IMR-90 (cell line): ENCODE measurements around the gene CCDC141. TPM values are rescaled to one million over a fixed set of nuclear protein-coding genes. Genes with fewer than 3 reads are reported as not detected.
"Not testable (repeated sequence)": the region's sequence is repeated elsewhere in the genome, so short reads cannot be mapped to it uniquely, and the experiment has no call there.

Experiments
- ATAC-seq: fragments of 200-7000 bp; cut with Tn5 transposase; 2 replicates; pipeline ENCODE4 v1.9.1; 2020; ENCODE audit warnings: low read depth, mild to moderate bottlenecking, moderate library complexity
- BruUV-seq: library from RNA; stranded (reverse); fragments of 400-500 nt; replicated peaks from 2 replicates; lab custom pipeline; 2021; lab: Mats Ljungman, UMichigan
- CTCF ChIA-PET: fragments of 300-600 bp; formaldehyde crosslinking; extraction: SDS; loops from one replicate; lab custom pipeline; 2021; ENCODE audit warnings: antibody characterized with exemption; lab: Yijun Ruan, JAX
- POLR2A ChIA-PET: fragments of 300-600 bp; sonication (Branson Sonifier 250); formaldehyde crosslinking; loops from one replicate; lab custom pipeline; 2022; ENCODE audit warnings: antibody characterized with exemption; ENCODE audit not compliant: unreplicated experiment; lab: Charles Lee
- DNase-seq: peaks from one replicate; pipeline ENCODE4 v3.0.0; 2013
- H2AFZ ChIP-seq: replicated peaks from 2 replicates; pipeline ENCODE3; 2013; ENCODE audit warnings: low read length, mild to moderate bottlenecking; ENCODE audit not compliant: poor library complexity
- H2AK5ac ChIP-seq: 2 replicates; pipeline ENCODE4 v1.6.1; 2013; ENCODE audit warnings: low read depth, low read length, inconsistent platforms
- H2AK9ac ChIP-seq: replicated peaks from 2 replicates; pipeline ENCODE3; 2013; ENCODE audit warnings: mild to moderate bottlenecking, low read depth, low read length, moderate library complexity; ENCODE audit not compliant: poor library complexity
- H2BK120ac ChIP-seq: 2 replicates; pipeline ENCODE4 v1.6.1; 2013; ENCODE audit warnings: low read depth, low read length, inconsistent platforms
- H2BK15ac ChIP-seq: 3 replicates; pipeline ENCODE4 v1.6.1; 2013; ENCODE audit warnings: low read depth, low read length, inconsistent platforms
- H2BK20ac ChIP-seq: 2 replicates; pipeline ENCODE4 v1.6.1; 2013; ENCODE audit warnings: low read depth, mild to moderate bottlenecking, inconsistent platforms, low read length, moderate library complexity
- H2BK5ac ChIP-seq: 2 replicates; pipeline ENCODE4 v1.6.1; 2013; ENCODE audit warnings: mild to moderate bottlenecking, low read depth, low read length, inconsistent platforms; ENCODE audit not compliant: poor library complexity, severe bottlenecking
- H3K14ac ChIP-seq: replicated peaks from 2 replicates; pipeline ENCODE4 v1.6.1; 2013; ENCODE audit warnings: low read depth, low read length, inconsistent platforms
- H3K18ac ChIP-seq: 2 replicates; pipeline ENCODE4 v1.6.1; 2013; ENCODE audit warnings: low read depth, low read length, control low read depth
- H3K23ac ChIP-seq: 2 replicates; pipeline ENCODE4 v1.6.1; 2013; ENCODE audit warnings: low read depth, low read length, inconsistent platforms
- H3K27ac ChIP-seq: 2 replicates; pipeline ENCODE4 v1.5.1; 2013; ENCODE audit warnings: mild to moderate bottlenecking, control low read depth, low read length; ENCODE audit not compliant: insufficient read depth
- H3K27me3 ChIP-seq: 2 replicates; pipeline ENCODE4 v1.6.1; 2013; ENCODE audit warnings: low read length; ENCODE audit not compliant: control insufficient read depth, insufficient read depth
- H3K36me3 ChIP-seq: 2 replicates; pipeline ENCODE4 v1.6.1; 2013; ENCODE audit warnings: low read length, mixed read lengths; ENCODE audit not compliant: control insufficient read depth, insufficient read depth
- H3K4ac ChIP-seq: 2 replicates; pipeline ENCODE4 v1.6.1; 2013; ENCODE audit warnings: low read depth, low read length, inconsistent platforms
- H3K4me1 ChIP-seq: 2 replicates; pipeline ENCODE4 v1.6.1; 2013; ENCODE audit warnings: low read length, mixed read lengths; ENCODE audit not compliant: control insufficient read depth, insufficient read depth
- H3K4me2 ChIP-seq: 2 replicates; pipeline ENCODE4 v1.6.1; 2013; ENCODE audit warnings: low read depth, mild to moderate bottlenecking, control low read depth, low read length, moderate library complexity
- H3K4me3 ChIP-seq: 2 replicates; pipeline ENCODE4 v1.5.1; 2013; ENCODE audit warnings: low read depth, mild to moderate bottlenecking, control low read depth, low read length, moderate library complexity; ENCODE audit not compliant: insufficient read depth
- H3K56ac ChIP-seq: 2 replicates; pipeline ENCODE4 v1.6.1; 2013; ENCODE audit warnings: low read length, inconsistent platforms; ENCODE audit not compliant: insufficient read depth; ENCODE audit errors: extremely low read depth
- H3K79me1 ChIP-seq, 2 experiments: 2 replicates each; pipeline ENCODE4 v1.6.1; 2013; ENCODE audit warnings: low read length in 2 of 2, inconsistent platforms in 1 of 2, low read depth in 1 of 2
- H3K9ac ChIP-seq: 2 replicates; pipeline ENCODE4 v1.6.1; 2013; ENCODE audit warnings: low read depth, low read length, control low read depth
- H3K9me1 ChIP-seq: 2 replicates; pipeline ENCODE4 v1.6.1; 2013; ENCODE audit warnings: low read length, inconsistent platforms; ENCODE audit not compliant: insufficient read depth
- H3K9me3 ChIP-seq: 2 replicates; pipeline ENCODE4 v1.6.1; 2013; ENCODE audit warnings: low read length; ENCODE audit not compliant: control insufficient read depth, insufficient read depth
- H4K20me1 ChIP-seq: 2 replicates; pipeline ENCODE4 v1.6.1; 2013; ENCODE audit warnings: low read length, inconsistent platforms; ENCODE audit not compliant: insufficient read depth
- H4K5ac ChIP-seq: 2 replicates; pipeline ENCODE4 v1.6.1; 2013; ENCODE audit warnings: mild to moderate bottlenecking, low read depth, low read length, control low read depth
- H4K8ac ChIP-seq, 2 experiments: 2 replicates each; pipeline ENCODE4 v1.6.1; 2013; ENCODE audit warnings: low read depth in 2 of 2, low read length in 2 of 2, control low read depth in 1 of 2, inconsistent platforms in 1 of 2
- H4K91ac ChIP-seq: 2 replicates; pipeline ENCODE4 v1.6.1; 2013; ENCODE audit warnings: low read depth, low read length, inconsistent platforms; ENCODE audit not compliant: insufficient read depth
- MAZ ChIP-seq: IDR thresholded peaks from 2 replicates; pipeline ENCODE4 v1.6.1; 2012; ENCODE audit warnings: low read depth, mild to moderate bottlenecking, low read length, improper control_type of control experiment, moderate library complexity, borderline replicate concordance
- NFE2L2 ChIP-seq: fragments of 150-350 bp; IDR thresholded peaks from 2 replicates; pipeline ENCODE4 v1.6.1; 2016; ENCODE audit warnings: low read depth, mild to moderate bottlenecking, low read length
- POLR2A ChIP-seq: IDR thresholded peaks from 2 replicates; pipeline ENCODE4 v1.6.1; 2012; ENCODE audit warnings: mild to moderate bottlenecking, low read depth, low read length
- RCOR1 ChIP-seq: IDR thresholded peaks from 2 replicates; pipeline ENCODE4 v1.6.1; 2012; ENCODE audit warnings: mild to moderate bottlenecking, low read length, improper control_type of control experiment; ENCODE audit not compliant: insufficient replicate concordance
- RFX5 ChIP-seq: IDR thresholded peaks from 2 replicates; pipeline ENCODE4 v1.8.0; 2012; ENCODE audit warnings: low read depth, mild to moderate bottlenecking, low read length, moderate library complexity
- SMC3 ChIP-seq: fragments of 150-350 bp; IDR thresholded peaks from 2 replicates; pipeline ENCODE4 v1.6.1; 2016; ENCODE audit warnings: low read depth, mild to moderate bottlenecking, antibody characterized with exemption, low read length, moderate library complexity
- WGBS, 2 experiments: methylation state at CpG; one replicate each; pipeline versions ENCODE4 v1.1.5 to v1.1.7; 2013; ENCODE audit warnings: missing lambda C conversion rate in 2 of 2; ENCODE audit not compliant: insufficient read length in 1 of 2; ENCODE audit errors: extremely low coverage in 2 of 2; 5-methylcytosine and 5-hydroxymethylcytosine counted together
- dilution Hi-C: fragments of 300-500 bp; cut with HindIII; formaldehyde crosslinking; loops from one replicate; pipeline ENCODE4 v1.14.3; 2018; ENCODE audit warnings: low sequenced_read_pairs; ENCODE audit not compliant: unreplicated experiment
- in situ Hi-C: fragments of 300-500 bp; cut with MboI; formaldehyde crosslinking; loops from 3 replicates; pipeline ENCODE4 v1.14.3; 2019; ENCODE audit warnings: low sequenced_read_pairs, inconsistent platforms, mixed read lengths
- intact Hi-C: fragments of 100-400 bp; cut with micrococcal nuclease; formaldehyde crosslinking; loops from 2 replicates; pipeline ENCODE4 v1.10.0; 2022
- polyA plus RNA-seq, 3 experiments: library from polyadenylated mRNA; depleted of rRNA; stranded (reverse); fragments of >200 nt; gene quantifications; 2 replicates each; pipeline ENCODE4 v1.2.3, GENCODE V29; 2012; ENCODE audit warnings: low replicate concordance in 1 of 3
- total RNA-seq: library from RNA; depleted of rRNA; stranded (reverse); fragments of >200 nt; gene quantifications from 2 replicates; pipeline ENCODE4 v1.2.3, GENCODE V29; 2012

Gene CCDC141
- total and polyA plus RNA-seq, 2 of the 4 experiments (the other 2 are of a cell fraction): not detected

GRCh38 chr2:179017773-179018357 lies 32.1 kb downstream of the CCDC141 start:
- ChIA-PET CTCF (no interaction called here), POLR2A (no interaction called here)
- Histone ChIP-seq H4K8ac (no peak overlapping the region), H3K27me3 (no peaks in the 10 kb centered on the region), H3K4me3 (no peak overlapping the region), H3K18ac (no peak overlapping the region), H3K36me3 (no peaks in the 10 kb centered on the region), H3K27ac (no peak overlapping the region), H3K9ac (no peak overlapping the region), H2AK5ac (no peak overlapping the region), H2BK120ac (no peak overlapping the region), H2BK5ac (no peak overlapping the region), H3K4ac (no peak overlapping the region), H3K4me2 (no peak overlapping the region), H4K5ac (no peak overlapping the region), H3K9me3 (no peaks in the 10 kb centered on the region), H4K91ac (no peak overlapping the region), H3K23ac (no peak overlapping the region), H2BK15ac (no peak overlapping the region), H3K14ac (no peak overlapping the region), H3K56ac (no peak overlapping the region), H2AK9ac (no peak overlapping the region), H4K20me1 (no peaks in the 10 kb centered on the region), H3K9me1 (no peaks in the 10 kb centered on the region), H2BK20ac (no peak overlapping the region), H3K4me1 (no peaks in the 10 kb centered on the region), H2AFZ (no peak overlapping the region), H3K79me1 (no peaks in the 10 kb centered on the region)
- in situ Hi-C loops: no loop called here
- TF ChIP-seq SMC3: no peak
- no peak for TF ChIP-seq RCOR1
- no peak for TF ChIP-seq POLR2A
- no peak for TF ChIP-seq RFX5
- no peak for TF ChIP-seq MAZ
- TF ChIP-seq NFE2L2: no peak
- no CpG with 5 or more reads among the region's 3 CpGs for WGBS, 2 experiments
- intact Hi-C loops: no loop called here
- DNase-seq (no peak), ATAC-seq (no peak)
- dilution Hi-C loops: no loop called here
- no TSS peak for BruUV-seq

GRCh38 chr2:179014189-179014588 lies 35.7 kb downstream of the CCDC141 start:
- H3K4me2 ChIP-seq, H3K9me1 ChIP-seq, H3K9me3 ChIP-seq, BruUV-seq, H3K14ac ChIP-seq, H4K8ac ChIP-seq, H2AK5ac ChIP-seq, POLR2A ChIA-PET, H3K56ac ChIP-seq, H3K18ac ChIP-seq, ATAC-seq, H3K23ac ChIP-seq, H4K20me1 ChIP-seq, H3K4me3 ChIP-seq, H3K4me1 ChIP-seq, H3K79me1 ChIP-seq, H2BK5ac ChIP-seq, H2BK20ac ChIP-seq, H3K27me3 ChIP-seq, dilution Hi-C loops, H2AFZ ChIP-seq, CTCF ChIA-PET, H3K4ac ChIP-seq, intact Hi-C loops, H2BK15ac ChIP-seq, H2AK9ac ChIP-seq, H4K91ac ChIP-seq, H4K5ac ChIP-seq, DNase-seq, H2BK120ac ChIP-seq, H3K36me3 ChIP-seq, H3K27ac ChIP-seq, in situ Hi-C loops, H3K9ac ChIP-seq: not testable (repeated sequence)
- no CpG with 5 or more reads among the region's 3 CpGs for WGBS, 2 experiments
